Muscle layer of colon (tissue), 2 donors: Measurements from ENCODE around the gene DDX42.
A peak's percentile ranks its signal among the peaks of the same experiment; 100 is the strongest.

Experiments
- H3K27ac ChIP-seq: one replicate; pipeline ENCODE4 v1.7.0; 2013; ENCODE audit warnings: low read depth, mild to moderate bottlenecking, low read length, moderate library complexity
- H3K27me3 ChIP-seq, 2 donors: one replicate each; pipeline ENCODE4 v1.7.0; 2013; ENCODE audit warnings: low read length in 2 of 2, mild to moderate bottlenecking in 2 of 2; ENCODE audit not compliant: insufficient read depth in 2 of 2, control insufficient read depth in 1 of 2
- H3K36me3 ChIP-seq: one replicate; pipeline ENCODE4 v1.7.0; 2013; ENCODE audit warnings: mild to moderate bottlenecking, low read length; ENCODE audit not compliant: insufficient read depth
- H3K4me1 ChIP-seq: one replicate; pipeline ENCODE4 v1.7.0; 2013; ENCODE audit warnings: mild to moderate bottlenecking, low read length; ENCODE audit not compliant: insufficient read depth
- H3K4me3 ChIP-seq, 2 donors: one replicate each; pipeline ENCODE4 v1.7.0; 2013; ENCODE audit warnings: low read length in 2 of 2, low read depth in 1 of 2, mild to moderate bottlenecking in 1 of 2, moderate library complexity in 1 of 2
- H3K9ac ChIP-seq: one replicate; pipeline ENCODE4 v1.7.0; 2013; ENCODE audit warnings: low read length
- H3K9me3 ChIP-seq: one replicate; pipeline ENCODE4 v1.7.0; 2013; ENCODE audit warnings: mild to moderate bottlenecking, low read length
- donor health status: abdominal sarcoma.
- donor health status: Adenocarcinoma of cecum.

The DDX42 gene

GRCh38 chr17:63774141-63774968 lies at the start of gene DDX42:
TSS of gene DDX42 (plus strand) at chr17:63774170. CDS start at chr17:63787050, 12,880 bp downstream.
- Histone ChIP-seq H3K36me3 (peaks cover 5% of the 10 kb centered on the region), H3K9ac (peak within 1 kb of the TSS; percentile 98), H3K9me3 (no peaks in the 10 kb centered on the region), H3K27ac (peak within 1 kb of the TSS; percentile 93), H3K27me3 (no peaks in the 10 kb centered on the region), H3K4me1 (peaks cover 35% of the 10 kb centered on the region), H3K4me3 (peak within 1 kb of the TSS; percentile 81 to 82)

- Histone ChIP-seq H3K27me3 (no peaks in the 10 kb centered on the region), H3K4me1 (peaks cover 3% of the 10 kb centered on the region), H3K27ac (no peak overlapping the region), H3K36me3 (no peaks in the 10 kb centered on the region), H3K4me3 (no peak overlapping the region), H3K9ac (no peak overlapping the region), H3K9me3 (no peaks in the 10 kb centered on the region)
These were observed 38.3 kb upstream of the DDX42 start for GRCh38 chr17:63735691-63736090.

- Histone ChIP-seq H3K9me3 (no peaks in the 10 kb centered on the region), H3K36me3 (peaks cover 2% of the 10 kb centered on the region), H3K4me1 (peaks cover 8% of the 10 kb centered on the region), H3K9ac (peak overlapping the region; percentile 77), H3K27me3 (no peaks in the 10 kb centered on the region), H3K4me3 (peak overlapping the region; percentile 65 to 81), H3K27ac (peak overlapping the region; percentile 94)
These were observed 33.4 kb upstream of the DDX42 start for GRCh38 chr17:63740464-63741142.

- Histone ChIP-seq H3K27me3 (no peaks in the 10 kb centered on the region), H3K4me3 (peak overlapping the region; percentile 65 to 81), H3K4me1 (peaks cover 8% of the 10 kb centered on the region)
These were observed 32.9 kb upstream of the DDX42 start for GRCh38 chr17:63741143-63741407.

GRCh38 chr17:63741408-63742173 lies 32.4 kb upstream of the DDX42 start, which contains the start of gene STRADA:
TSS of gene STRADA (minus strand) at chr17:63741799. CDS start at chr17:63728369, 13,430 bp downstream.
- Histone ChIP-seq H3K4me1 (peaks cover 8% of the 10 kb centered on the region), H3K27me3 (no peaks in the 10 kb centered on the region), H3K4me3 (peak within 1 kb of the TSS; percentile 65 to 81), H3K27ac (peak within 1 kb of the TSS; percentile 94), H3K36me3 (peaks cover 9% of the 10 kb centered on the region), H3K9me3 (no peaks in the 10 kb centered on the region), H3K9ac (peak within 1 kb of the TSS; percentile 77)

More at GRCh38 chr17:63741143-63741407, 32.9 kb upstream of the DDX42 start:
- Histone ChIP-seq H3K9ac (peak overlapping the region; percentile 77), H3K27ac (peak overlapping the region; percentile 94), H3K36me3 (peaks cover 6% of the 10 kb centered on the region), H3K9me3 (no peaks in the 10 kb centered on the region)

- Histone ChIP-seq H3K4me1 (no peaks in the 10 kb centered on the region), H3K9me3 (no peaks in the 10 kb centered on the region), H3K27ac (no peak overlapping the region), H3K36me3 (peaks cover 43% of the 10 kb centered on the region), H3K27me3 (no peaks in the 10 kb centered on the region), H3K9ac (no peak overlapping the region), H3K4me3 (no peak overlapping the region)
These were observed 22.2 kb upstream of the DDX42 start for GRCh38 chr17:63751806-63752205.

GRCh38 chr17:63752707-63753106 lies 21.3 kb upstream of the DDX42 start:
- Histone ChIP-seq H3K36me3 (peaks cover 48% of the 10 kb centered on the region), H3K4me3 (no peak overlapping the region), H3K27me3 (no peaks in the 10 kb centered on the region), H3K27ac (no peak overlapping the region), H3K9ac (no peak overlapping the region), H3K9me3 (no peaks in the 10 kb centered on the region), H3K4me1 (no peaks in the 10 kb centered on the region)

GRCh38 chr17:63753215-63753614 lies 20.8 kb upstream of the DDX42 start:
- Histone ChIP-seq H3K36me3 (peaks cover 53% of the 10 kb centered on the region), H3K4me1 (no peaks in the 10 kb centered on the region)

GRCh38 chr17:63754046-63754445 lies 19.9 kb upstream of the DDX42 start:
- H3K4me3 ChIP-seq: no peak overlapping the region
- no peaks in the 10 kb centered on the region for H3K4me1 ChIP-seq
- H3K9ac ChIP-seq: no peak overlapping the region
- no peak overlapping the region for H3K27ac ChIP-seq
- no peaks in the 10 kb centered on the region for H3K27me3 ChIP-seq
- H3K9me3 ChIP-seq: no peaks in the 10 kb centered on the region
- H3K36me3 ChIP-seq: peaks cover 53% of the 10 kb centered on the region

More at GRCh38 chr17:63753215-63753614, 20.8 kb upstream of the DDX42 start:
- no peaks in the 10 kb centered on the region for H3K9me3 ChIP-seq
- H3K4me3 ChIP-seq: no peak overlapping the region
- no peak overlapping the region for H3K27ac ChIP-seq
- no peaks in the 10 kb centered on the region for H3K27me3 ChIP-seq
- no peak overlapping the region for H3K9ac ChIP-seq

GRCh38 chr17:63758428-63758827 lies 15.5 kb upstream of the DDX42 start:
- H3K9ac ChIP-seq: no peak overlapping the region
- no peaks in the 10 kb centered on the region for H3K4me1 ChIP-seq
- peaks cover 59% of the 10 kb centered on the region for H3K36me3 ChIP-seq
- no peaks in the 10 kb centered on the region for H3K27me3 ChIP-seq
- no peak overlapping the region for H3K27ac ChIP-seq
- no peaks in the 10 kb centered on the region for H3K9me3 ChIP-seq
- H3K4me3 ChIP-seq: no peak overlapping the region
